Transverse colon (tissue), 4 donors: ENCODE data around the gene INAVA.

Source experiments
- POLR2AphosphoS5 ChIP-seq, 3 donors: sonication (generic); formaldehyde crosslinking; IDR thresholded peaks; one replicate each; pipeline ENCODE4 v1.6.1; 2016; ENCODE audit warnings: antibody characterized with exemption in 3 of 3
- TF ChIP-seq, protein P1 (sequence below), 5 experiments: fragments of 200-600 bp in 3 of 5; fragments of 450-650 bp in 2 of 5; sonication (generic) in 3 of 5; IDR thresholded peaks; 1 replicate in 2 of 5; 2 replicates in 3 of 5; pipeline ENCODE4 v1.5.1; 2016 to 2017; ENCODE audit warnings: antibody characterized with exemption in 5 of 5, inconsistent platforms in 3 of 5, mild to moderate bottlenecking in 2 of 5, moderate library complexity in 1 of 5

- TF ChIP-seq, protein P1, sequence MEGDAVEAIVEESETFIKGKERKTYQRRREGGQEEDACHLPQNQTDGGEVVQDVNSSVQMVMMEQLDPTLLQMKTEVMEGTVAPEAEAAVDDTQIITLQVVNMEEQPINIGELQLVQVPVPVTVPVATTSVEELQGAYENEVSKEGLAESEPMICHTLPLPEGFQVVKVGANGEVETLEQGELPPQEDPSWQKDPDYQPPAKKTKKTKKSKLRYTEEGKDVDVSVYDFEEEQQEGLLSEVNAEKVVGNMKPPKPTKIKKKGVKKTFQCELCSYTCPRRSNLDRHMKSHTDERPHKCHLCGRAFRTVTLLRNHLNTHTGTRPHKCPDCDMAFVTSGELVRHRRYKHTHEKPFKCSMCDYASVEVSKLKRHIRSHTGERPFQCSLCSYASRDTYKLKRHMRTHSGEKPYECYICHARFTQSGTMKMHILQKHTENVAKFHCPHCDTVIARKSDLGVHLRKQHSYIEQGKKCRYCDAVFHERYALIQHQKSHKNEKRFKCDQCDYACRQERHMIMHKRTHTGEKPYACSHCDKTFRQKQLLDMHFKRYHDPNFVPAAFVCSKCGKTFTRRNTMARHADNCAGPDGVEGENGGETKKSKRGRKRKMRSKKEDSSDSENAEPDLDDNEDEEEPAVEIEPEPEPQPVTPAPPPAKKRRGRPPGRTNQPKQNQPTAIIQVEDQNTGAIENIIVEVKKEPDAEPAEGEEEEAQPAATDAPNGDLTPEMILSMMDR (IDR thresholded peaks at IDR 0.05): no peak
- peak in 1 of 3 donors; percentile 46 for TF ChIP-seq POLR2AphosphoS5 (IDR thresholded peaks at IDR 0.05)
These were observed 10.8 kb downstream of the INAVA start for GRCh38 chr1:200905411-200906052.
